Left renal cortex interstitium (tissue), 4 donors: ENCODE results near the gene GRIK2. TPM values are rescaled to one million over a fixed set of nuclear protein-coding genes. Genes with fewer than 3 reads are reported as not detected.

Source experiments
- DNase-seq, 4 donors: peaks; one replicate each; pipeline ENCODE4 v3.0.0-alpha.2; 2013; ENCODE audit warnings: low read depth in 4 of 4, low spot score in 2 of 4, missing footprints in 1 of 4
- polyA plus RNA-seq, 4 donors: library from polyadenylated mRNA; unstranded; fragments of 120-200 nt; gene quantifications; one replicate each; pipeline ENCODE4 v1.2.1, GENCODE V29; 2013; ENCODE audit not compliant: insufficient read length in 4 of 4

GRIK2 gene
- polyA plus RNA-seq, 4 donors: 12.1 to 17.8 (median 13.0) TPM

GRCh38 chr6:101531538-101531937 is 138.0 kb downstream of the GRIK2 start:
- no peak for DNase-seq

- no peak for DNase-seq
Measured at GRCh38 chr6:101534386-101534785, 140.9 kb downstream of the GRIK2 start.

GRCh38 chr6:101534821-101535220 is 141.3 kb downstream of the GRIK2 start:
- no peak for DNase-seq

DNA sequence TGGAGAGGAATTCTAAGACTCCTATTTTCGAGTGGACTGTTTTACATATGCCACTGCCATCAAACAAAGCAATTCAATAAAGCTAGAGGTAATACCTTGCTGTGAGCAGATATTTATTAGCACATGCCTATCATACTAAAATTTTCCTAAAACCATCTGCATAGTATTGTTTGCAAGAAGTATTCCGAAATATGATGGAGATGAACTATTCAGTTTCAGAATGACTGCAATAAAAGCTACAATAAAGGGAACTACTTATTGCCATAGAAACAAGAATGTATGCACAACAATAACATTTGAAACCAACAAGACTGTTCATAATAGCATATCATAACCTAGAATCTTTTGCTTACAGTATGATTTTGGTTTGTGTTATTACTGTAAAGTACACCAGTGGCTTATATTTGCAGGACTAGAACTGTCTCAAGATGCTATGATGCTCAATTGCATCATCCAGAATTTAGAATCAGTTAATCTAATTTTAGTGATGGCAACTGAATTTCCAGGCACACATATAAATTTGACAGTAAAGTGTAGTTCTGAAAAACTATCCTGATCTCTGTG is 144.3 kb downstream of the GRIK2 start:
- no peak for DNase-seq

DNA sequence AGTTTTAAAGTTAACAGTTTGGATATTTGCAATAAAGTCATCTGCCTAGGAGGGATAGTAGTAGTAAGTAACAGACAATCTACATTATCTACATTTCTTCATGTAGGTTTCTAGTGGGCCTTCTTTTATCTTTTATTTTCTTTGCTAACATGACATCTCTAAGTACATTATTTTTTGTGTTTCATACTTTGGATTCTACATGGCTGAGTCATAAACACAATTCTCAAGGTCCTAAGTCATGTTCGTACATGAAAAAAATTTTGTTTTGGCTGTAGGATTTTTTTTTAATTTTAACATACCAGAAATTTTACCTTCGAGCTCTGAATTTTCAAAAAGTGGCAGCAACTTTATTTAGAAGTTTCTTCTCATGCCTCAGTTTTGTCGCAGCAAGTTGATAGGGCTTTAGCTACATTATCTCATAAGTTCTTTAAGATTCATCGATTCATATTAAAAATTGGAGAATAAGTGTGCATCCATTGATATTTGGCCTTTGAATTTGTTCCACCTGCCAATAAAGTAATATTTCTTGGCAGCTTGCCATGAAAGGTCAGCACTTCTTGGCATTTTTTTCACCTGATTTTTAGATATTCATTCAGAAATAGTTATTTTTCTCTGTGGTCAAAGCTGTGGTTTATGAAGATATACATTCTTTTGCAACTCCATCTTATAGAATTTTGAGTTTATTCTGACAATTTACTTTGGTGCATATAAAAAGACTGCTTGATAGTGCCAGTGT is 146.2 kb downstream of the GRIK2 start:
- no peak for DNase-seq

GRCh38 chr6:101541894-101542293 is 148.4 kb downstream of the GRIK2 start:
- DNase-seq: no peak

- no peak for DNase-seq
Measured at GRCh38 chr6:101543796-101544195, 150.3 kb downstream of the GRIK2 start.

- DNase-seq: no peak
Measured at GRCh38 chr6:101544286-101544685, 150.8 kb downstream of the GRIK2 start.

GRCh38 chr6:101545191-101545590 is 151.7 kb downstream of the GRIK2 start:
- DNase-seq: no peak

GRCh38 chr6:101550451-101550850 is 156.9 kb downstream of the GRIK2 start:
- no peak for DNase-seq

GRCh38 chr6:101554231-101554630 is 160.7 kb downstream of the GRIK2 start:
- no peak for DNase-seq

GRCh38 chr6:101558712-101559111 is 165.2 kb downstream of the GRIK2 start:
- no peak for DNase-seq

DNA sequence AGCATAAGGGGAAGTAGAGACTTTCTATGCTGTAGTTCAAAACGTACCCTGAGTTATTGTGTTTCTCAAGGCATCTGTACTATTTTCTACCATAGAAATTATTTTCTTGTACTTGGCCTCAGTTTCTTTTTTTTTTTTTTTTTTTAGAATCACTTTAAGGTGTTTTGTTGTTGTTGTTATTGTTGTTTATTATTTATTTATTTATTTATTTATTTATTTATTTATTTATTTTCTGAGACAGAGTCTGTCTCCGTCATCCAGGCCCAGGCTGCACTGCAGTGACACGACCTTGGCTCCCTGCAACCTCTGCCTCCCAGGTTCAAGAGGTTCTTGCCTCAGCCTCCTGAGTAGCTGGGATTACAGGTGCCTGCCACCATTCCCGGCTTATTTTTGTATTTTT is 179.1 kb downstream of the GRIK2 start:
- DNase-seq: no peak

- no peak for DNase-seq
Measured at GRCh38 chr6:101577091-101577490, 183.6 kb downstream of the GRIK2 start.

DNA sequence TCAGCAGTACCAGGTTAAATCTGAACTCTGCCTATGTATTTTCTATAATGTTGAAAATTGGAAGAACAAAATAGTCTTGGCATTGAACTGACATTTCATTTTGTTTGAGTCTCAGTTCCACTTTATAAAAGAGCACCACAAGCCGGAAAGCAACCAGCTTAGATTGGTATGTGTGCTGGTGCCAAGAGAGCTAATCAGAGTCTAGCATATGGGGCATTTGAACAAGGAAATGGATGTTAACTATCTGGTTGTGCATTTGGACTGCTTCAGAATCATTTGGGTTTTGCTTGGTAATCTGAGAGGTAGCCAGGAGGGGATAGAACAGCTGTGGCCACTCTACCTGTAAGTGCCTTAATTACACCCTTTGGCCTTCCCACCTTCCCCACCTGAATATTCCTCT is 184.8 kb downstream of the GRIK2 start:
- no peak for DNase-seq

- DNase-seq: no peak
Measured at GRCh38 chr6:101582792-101583191, 189.3 kb downstream of the GRIK2 start.

GRCh38 chr6:101585501-101585900 is 192.0 kb downstream of the GRIK2 start:
- no peak for DNase-seq

DNA sequence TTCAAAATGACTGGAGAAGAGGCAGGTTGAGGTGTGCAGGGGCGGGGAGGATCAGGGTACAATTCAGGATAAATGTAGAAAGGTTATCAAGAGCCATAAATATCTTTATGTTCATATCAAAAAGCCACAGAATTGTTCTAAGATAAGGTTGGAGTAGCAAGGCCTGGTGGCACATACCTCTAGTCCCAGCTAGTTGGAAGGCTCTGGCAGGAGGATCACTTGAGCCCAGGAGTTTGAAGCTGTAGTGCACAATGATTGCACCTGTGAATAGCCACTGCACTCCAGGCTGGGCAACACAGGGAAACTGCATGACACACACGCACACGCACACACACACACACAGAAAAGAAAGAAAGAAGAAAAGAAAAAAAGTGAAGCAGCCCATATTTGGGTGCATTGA is 194.8 kb downstream of the GRIK2 start:
- no peak for DNase-seq

GRCh38 chr6:101595276-101595675 is 201.8 kb downstream of the GRIK2 start:
- DNase-seq: no peak

DNA sequence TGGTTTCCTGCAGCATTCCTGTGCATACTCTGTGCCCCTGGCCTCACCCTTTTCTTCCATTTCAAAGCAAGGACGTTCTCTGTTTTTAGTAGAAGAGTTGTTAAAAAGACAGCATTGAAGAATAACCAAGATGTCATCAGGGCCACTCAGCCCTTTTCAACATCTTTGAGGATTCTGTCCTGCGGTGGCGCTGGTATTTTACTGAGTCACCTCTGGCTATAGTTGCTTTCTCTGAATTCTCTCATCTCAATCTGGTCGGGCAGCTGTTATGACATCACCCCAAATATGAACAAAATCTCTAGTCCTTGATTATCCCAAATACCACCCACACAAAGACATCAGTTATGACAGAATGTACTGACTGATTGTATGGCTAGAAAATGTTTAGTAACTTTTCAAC is 204.2 kb downstream of the GRIK2 start:
- DNase-seq: no peak

DNA sequence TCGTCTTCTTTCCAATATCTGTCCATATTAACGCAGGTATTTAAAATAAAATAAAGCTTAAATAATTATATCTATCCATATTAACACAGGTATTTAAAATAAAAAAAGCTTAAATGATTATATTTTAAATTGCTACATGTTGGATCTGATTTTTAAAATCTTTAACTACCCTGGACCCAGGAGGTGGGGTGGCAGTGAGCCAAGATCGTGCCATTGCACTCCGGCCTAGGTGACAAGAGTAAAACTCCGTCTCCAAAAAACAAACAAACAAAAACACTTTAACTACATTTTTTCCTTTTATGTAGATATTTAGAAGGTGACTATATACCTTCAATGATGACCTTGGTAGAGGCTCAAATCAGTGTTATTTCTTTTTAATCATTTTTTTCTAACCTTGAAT is 211.9 kb downstream of the GRIK2 start:
- no peak for DNase-seq

GRCh38 chr6:101605874-101606273 is 212.4 kb downstream of the GRIK2 start:
- no peak for DNase-seq
